HG02623 (cell line): ENCODE measurements around the gene TMEM61.
"Not testable (repeated sequence)": the region's sequence is repeated elsewhere in the genome, so short reads cannot be mapped to it uniquely, and the experiment has no call there.

ENCODE experiments used
- ATAC-seq: cut with Tn5 transposase; IDR thresholded peaks from one replicate; pipeline ENCODE4 v1.9.1; 2021; ENCODE audit warnings: moderate library complexity; ENCODE audit not compliant: unreplicated experiment

Gene TMEM61

GRCh38 chr1:55000110-55001085, 20.0 kb downstream of the TMEM61 start:
- no peak for ATAC-seq

GRCh38 chr1:55001311-55001710, 20.9 kb downstream of the TMEM61 start:
- ATAC-seq = no peak

DNA sequence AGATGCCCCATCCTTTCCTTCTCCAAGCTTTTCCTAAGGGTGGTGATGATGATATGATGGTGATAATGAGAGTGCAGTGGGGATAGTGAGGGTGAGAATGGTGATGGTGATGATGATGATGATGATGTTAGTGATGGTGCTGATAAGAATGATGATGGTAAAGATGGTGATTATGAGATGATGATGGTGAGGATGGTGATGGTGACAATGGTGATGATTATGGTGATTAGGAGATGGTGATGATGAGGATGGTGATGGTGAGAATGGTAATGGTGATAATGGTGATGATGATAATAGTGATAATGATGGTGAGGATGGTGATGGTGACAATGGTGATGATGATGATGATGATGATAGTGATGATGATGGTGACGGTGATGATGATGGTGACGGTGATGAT, 22.3 kb downstream of the TMEM61 start:
- ATAC-seq = no peak

DNA sequence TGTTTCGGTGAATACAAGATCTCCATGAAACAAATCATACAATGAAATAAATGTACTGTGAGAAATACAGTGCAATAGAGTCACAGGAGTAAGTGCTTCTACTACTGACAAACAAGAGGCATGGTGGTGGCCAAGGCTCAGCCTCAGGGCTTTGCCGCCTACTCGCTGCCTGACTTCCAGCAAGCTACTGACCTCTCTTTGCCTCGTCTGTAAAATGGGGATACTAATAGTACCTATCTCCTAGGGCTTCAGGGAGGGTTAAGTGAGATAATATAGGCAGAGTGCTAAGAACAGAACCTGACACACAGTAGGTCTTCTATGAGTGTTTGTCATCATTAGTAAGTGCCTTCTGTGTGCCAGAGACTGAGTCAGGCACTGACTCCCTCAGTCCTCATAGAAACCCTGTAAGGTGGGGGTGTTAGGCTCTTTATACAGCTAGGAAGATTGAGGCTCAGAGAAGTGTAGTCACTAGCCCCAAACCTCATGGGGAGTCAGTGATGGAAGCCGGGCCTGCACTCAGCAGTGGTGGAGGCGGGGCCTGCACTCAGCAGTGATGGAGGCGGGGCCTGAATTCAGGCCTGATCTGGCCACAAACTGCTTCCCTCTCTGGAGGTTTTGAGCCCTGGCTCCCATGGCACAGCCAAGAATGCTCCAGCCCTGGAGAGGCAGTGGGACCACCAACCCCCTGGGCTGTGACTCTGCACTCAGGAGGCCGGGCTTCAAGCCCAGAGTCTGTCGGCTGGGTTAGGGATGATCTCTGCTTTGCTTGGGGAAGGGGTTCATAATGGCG, 25.1 kb downstream of the TMEM61 start:
- no peak for ATAC-seq

GRCh38 chr1:55006931-55007330, 26.5 kb downstream of the TMEM61 start:
- ATAC-seq = no peak

- no peak for ATAC-seq
Observed at GRCh38 chr1:55007625-55008024, 27.2 kb downstream of the TMEM61 start.

- no peak for ATAC-seq
Observed at GRCh38 chr1:55010194-55010886, 29.9 kb downstream of the TMEM61 start.

DNA sequence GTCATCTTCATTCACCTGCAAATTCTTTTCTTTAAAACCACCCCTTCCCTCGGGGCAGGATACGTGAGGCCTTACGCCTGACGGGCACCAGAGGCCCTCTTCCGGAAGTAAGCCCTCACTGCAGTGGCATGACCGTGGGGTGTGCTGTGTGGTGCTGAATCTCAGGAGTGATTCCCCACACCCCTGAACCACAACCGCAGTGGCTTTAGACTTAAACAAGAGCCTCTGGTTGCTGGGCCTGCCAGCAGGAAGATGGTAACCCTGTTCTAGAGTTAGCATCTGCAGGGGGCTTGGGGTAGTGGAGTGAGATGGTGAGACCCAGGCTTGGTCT, 30.4 kb downstream of the TMEM61 start:
- no peak for ATAC-seq

- ATAC-seq = no peak
Observed at GRCh38 chr1:55012661-55013060, 32.2 kb downstream of the TMEM61 start.

DNA sequence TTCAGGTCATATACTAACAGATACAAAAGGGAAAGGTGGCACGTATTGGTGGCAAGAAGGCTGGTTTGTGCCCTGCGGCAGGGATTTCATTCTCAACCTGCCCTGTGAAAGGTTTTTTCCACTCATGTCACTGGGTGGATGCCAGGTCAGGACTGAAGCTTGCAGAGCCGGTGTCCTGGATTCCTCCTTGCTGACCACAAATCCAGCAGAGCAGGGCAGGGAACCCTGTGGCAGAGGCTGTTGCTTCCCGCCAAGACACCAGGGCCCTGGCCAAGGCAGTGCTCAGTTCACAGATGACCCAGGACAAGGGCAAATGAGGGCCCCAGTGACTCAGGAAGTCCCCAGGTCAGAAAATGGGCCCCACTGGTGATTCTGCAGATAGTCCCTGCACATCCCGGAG, 34.7 kb downstream of the TMEM61 start:
- ATAC-seq = no peak

DNA sequence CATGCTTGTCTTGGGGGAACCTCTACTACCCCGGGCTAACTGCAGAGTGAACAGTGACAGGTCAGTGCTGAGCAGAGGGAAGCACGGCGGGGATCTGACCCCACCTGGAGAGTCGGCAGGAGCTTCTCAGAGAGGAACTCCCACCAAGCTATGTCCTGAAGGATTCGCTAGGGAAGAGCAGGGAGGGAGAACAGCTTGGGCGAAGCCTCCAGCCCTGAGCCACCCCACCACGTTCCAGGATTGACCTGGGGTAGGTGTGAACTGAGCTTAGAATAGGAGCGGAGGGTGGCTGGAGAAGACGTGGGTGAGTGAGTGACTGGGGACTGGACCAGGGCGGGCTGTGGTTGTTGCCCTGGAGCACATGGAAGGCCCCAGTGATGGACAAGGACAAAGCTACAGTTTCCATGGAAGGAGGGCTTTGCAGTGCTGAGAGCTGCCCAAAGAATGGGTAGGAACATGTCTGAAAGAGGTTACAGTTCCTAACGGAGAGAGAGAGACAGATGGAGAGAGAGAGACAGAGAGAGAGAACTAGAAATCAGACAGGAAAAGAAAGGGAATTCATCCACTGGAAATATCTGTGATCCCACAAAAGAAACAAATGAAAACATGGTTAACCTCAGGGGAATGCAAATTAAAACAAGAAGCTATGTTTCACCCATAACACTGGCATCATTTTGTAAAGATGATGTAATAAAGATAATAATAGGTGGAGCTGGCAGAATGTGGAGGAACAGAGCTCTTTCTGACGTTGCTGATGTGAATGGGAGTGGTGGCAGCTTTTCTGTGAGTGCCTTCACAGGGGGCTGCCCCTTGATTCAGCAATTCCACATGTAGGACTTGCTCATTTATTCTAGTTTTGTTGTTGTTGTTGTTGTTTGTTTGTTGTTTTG, 35.5 kb downstream of the TMEM61 start:
- ATAC-seq = no peak

GRCh38 chr1:55018395-55018794, 38.0 kb downstream of the TMEM61 start:
- ATAC-seq = no peak

GRCh38 chr1:55021942-55022546, 41.6 kb downstream of the TMEM61 start:
- ATAC-seq = no peak

GRCh38 chr1:55024163-55024562, 43.7 kb downstream of the TMEM61 start:
- ATAC-seq = not testable (repeated sequence)

DNA sequence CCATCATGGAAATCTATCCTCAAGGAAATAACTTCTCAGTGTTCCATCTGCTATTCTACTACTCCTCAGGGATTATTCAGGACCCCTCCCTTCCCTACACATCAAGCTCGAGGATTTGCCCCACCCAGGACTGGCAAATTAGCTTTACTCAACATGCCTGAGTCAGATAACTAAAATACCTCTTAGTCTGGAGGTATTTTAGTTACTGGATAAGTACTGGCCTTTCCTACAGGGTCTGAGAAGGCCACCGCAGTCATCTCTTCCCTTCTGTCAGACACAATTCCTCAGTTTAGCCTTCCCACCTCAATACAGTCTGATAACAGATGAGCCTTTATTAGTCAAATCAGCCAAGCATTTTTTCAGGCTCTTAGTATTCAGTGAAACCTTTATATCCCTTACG, 46.3 kb downstream of the TMEM61 start:
- not testable (repeated sequence) for ATAC-seq

DNA sequence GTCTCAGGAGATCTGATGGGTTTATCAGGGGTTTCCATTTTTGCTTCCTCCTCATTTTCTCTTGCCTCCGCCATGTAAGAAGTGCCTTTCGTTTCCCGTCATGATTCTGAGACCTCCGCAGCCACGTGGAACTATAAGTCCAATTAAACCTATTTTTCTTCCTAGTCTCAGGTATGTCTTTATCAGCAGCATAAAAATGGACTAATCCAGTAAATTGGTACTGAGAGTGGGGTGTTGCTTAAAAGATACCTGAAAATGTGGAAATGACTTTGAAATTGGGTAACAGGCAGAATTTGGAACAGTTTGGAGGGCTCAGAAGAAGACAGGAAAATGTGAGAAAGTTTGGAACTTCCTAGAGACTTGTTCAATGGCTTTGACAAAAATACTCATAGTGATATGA, 50.7 kb downstream of the TMEM61 start:
- not testable (repeated sequence) for ATAC-seq

DNA sequence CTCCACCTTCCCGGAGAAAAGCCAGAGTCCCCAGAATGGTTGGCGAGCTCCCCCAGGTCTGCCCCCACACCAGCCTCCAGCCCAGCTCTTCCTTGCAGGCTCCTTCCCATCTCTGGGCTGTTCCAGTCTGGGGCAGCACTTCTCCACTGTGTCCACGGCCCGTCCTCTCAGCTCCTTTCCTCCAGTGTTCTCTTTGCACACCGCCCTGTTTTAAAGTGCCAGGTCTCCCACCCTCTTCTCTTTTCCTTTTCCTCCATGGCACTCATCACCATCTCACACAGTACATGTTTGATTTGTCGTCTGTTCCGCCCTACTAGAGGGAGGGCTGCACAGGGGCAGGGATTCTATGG, 52.8 kb downstream of the TMEM61 start:
- ATAC-seq = no peak

GRCh38 chr1:55034476-55035133, 54.2 kb downstream of the TMEM61 start:
- ATAC-seq = no peak

DNA sequence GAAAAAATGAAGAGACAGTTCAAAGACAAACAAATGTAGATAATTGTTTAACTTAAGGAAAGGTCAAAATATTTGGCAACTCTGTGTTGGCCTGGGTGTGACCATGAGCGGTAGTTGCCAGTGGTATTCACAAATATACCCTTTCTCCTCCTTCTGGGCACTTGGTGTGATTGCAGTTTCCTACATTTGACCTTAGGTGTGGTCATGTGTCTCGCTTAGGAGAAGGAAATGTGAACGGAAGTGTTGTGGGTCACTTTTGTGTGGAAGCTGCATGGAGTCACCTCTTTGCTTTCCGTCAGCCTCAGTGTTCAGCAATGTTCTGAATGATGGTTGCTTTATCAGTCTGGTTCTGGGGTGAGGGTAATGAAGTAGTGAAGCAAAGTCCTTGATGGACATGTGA, 55.5 kb downstream of the TMEM61 start:
- ATAC-seq = no peak
